HG02571 (cell line): ENCODE data around the gene GRK7.

Experiments used
- ATAC-seq: cut with Tn5 transposase; IDR thresholded peaks from one replicate; pipeline ENCODE4 v1.9.1; 2021; ENCODE audit warnings: mild to moderate bottlenecking, moderate library complexity; ENCODE audit not compliant: unreplicated experiment

Gene GRK7, protein sequence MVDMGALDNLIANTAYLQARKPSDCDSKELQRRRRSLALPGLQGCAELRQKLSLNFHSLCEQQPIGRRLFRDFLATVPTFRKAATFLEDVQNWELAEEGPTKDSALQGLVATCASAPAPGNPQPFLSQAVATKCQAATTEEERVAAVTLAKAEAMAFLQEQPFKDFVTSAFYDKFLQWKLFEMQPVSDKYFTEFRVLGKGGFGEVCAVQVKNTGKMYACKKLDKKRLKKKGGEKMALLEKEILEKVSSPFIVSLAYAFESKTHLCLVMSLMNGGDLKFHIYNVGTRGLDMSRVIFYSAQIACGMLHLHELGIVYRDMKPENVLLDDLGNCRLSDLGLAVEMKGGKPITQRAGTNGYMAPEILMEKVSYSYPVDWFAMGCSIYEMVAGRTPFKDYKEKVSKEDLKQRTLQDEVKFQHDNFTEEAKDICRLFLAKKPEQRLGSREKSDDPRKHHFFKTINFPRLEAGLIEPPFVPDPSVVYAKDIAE (N-terminal part only)

DNA sequence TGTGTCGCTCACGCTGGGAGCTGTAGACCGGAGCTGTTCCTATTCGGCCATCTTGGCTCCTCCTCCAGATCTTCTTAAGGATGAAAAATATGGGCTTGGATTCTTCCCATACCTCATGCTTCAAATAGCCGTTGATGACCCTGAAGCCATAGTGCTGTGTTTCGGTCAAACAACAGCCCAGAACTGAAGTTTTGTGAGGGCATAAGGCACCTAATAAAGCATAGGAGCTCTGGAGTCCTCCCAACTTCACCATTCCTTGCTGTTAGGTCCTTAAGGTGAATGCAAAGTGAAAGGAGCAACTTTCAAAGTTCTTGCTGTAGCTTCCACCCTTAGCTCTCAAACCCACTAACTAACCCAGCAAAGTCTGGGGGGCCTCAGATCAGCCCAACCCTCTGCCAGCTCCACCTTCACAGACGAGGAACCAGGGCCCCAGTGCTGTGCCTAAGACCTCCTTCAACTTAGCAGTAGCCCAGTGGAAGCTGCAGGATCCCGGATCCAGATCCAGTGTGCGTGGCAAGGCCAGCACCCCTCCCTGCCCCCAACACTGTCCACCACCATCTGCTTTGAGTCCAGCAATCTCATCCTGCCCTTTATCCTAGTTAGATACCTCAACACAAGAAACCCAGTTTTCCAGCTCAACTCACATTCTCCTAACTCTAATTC, at the start of gene GRK7:
Gene GRK7 (plus strand): TSS at position 321 of the 663 bp plus-strand sequence. CDS start 14,877 bp downstream, outside the sequence.
- ATAC-seq: no peak

DNA sequence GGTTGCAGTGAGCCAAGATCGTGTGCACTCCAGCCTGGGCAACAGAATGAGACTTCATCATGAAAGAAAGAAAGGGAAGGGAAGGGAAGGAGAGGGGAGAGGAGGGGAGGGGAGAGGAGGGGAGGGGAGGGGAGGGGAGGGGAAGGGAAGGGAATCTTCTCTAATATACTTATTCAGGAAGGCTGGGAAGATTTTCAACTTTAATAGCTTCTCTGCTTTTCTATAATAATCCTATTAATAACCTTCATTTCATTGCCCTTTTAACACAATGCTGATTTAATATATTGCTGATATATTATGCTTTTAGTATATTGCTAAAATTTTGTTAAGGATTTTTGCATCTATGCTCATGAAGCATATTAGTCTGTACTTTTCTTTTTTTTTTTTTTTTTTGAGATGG, 48.5 kb upstream of the GRK7 start:
- ATAC-seq: no peak

DNA sequence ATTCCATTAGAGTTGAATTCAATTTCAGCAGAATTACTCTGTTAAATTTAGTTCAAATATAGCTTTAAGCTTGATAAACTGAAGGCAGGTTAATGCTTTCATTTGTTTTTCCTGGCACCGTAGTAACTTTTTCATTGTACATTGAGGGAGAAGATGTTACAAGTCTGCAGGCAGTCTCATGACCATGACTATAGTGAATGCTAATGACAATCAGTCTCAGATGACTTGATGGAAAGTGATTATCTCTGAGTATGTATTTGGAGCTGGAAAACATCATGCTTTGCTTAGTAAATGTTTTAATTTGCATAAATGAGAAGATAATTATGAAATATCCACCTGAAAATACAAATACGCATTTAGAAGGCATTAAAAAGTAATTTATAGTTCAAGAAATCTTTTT, 41.1 kb upstream of the GRK7 start:
- no peak for ATAC-seq

DNA sequence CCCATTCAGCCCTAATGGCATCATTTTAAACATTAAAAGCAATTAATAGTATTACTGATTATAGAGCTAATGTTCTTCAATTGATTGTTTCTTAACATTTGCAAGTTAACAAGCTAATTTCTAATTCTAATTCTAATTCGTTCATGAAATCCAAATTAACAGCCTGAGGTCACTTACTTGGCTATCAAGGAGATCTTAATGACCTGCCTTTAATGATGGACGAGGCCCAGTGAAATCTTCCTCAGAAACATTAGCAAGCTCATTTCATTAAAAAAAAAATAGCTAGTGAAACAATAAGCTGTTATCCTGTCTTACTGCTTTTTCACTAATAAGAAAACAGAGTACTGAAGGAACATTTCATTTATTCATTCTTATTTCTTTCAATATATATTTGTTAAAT, 40.6 kb upstream of the GRK7 start:
- ATAC-seq: no peak

DNA sequence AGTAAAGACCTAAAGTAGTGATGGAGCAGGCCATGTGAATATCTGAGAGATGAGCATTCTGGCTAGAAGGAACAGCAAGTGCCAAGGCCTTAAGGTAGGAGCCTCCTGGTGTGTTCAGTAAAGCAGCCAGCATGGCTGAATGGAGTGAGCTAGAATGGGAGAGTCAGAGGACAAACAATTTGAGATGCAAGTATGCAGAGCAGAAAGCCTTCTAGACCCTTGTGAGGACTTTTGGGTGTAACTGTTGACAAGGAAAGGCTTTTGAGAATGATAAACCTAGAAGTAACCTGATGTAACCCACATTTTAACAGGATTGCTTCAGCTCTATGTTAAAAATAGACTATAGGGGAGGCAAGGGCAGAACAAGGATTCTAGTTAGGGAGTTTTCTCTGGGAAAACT, 40.0 kb upstream of the GRK7 start:
- no peak for ATAC-seq

DNA sequence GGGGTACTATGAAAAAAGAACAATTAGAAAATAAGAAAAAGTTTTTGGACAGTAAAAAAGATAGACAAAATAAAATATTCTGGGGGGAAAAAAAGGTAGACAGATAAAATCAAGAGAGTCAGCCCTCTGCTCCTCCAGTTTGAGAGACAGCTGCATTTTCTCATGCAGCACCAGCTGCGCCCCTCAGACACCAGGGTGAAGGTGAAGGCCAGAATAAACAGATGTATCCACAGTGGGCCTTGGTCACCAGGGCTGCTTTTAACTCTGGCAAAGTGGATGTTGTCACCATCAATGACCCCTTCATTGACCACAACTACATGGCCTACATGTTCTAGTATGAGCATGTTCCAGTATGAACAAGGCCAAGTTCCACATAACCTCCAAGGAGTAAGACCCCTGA, 39.0 kb upstream of the GRK7 start:
- ATAC-seq: no peak

DNA sequence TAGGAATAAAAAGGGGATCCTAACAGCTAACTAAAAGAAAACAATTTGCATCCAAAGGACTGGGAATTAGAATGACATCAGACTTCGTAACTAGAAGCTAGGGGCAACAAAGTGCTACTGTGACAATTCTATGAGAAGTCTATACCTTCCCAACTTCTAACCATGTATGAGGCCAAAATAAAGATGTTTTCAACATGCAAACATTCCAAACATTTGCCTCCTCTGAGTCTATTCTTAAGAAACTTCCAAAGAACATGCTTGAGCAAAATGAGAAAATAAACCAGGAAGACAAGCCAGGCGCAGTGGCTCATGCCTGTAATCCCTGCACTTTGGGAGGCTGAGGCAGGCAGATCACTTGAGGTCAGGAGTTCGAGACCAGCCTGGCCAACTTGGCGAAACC, 38.2 kb upstream of the GRK7 start:
- ATAC-seq: no peak

DNA sequence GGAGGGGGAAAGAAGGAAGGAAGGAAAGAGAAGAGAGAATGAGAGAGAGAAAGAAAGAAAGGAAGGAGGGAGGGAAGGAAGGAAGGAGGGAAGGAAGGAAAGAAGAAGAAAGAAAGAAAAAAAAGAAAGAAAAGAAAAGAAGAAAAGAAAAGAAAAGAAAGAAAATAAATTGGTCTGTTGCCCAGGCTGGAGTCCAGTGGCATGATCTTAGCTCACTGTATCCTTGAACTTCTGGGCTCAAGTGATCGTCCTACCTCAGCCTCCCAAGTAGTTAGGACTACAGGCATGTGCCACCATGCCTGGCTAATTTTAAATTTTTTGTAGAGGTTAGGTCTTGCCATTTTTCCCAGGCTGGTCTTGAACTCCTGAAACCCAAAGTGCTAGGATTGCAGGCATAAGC, 36.7 kb upstream of the GRK7 start:
- no peak for ATAC-seq

DNA sequence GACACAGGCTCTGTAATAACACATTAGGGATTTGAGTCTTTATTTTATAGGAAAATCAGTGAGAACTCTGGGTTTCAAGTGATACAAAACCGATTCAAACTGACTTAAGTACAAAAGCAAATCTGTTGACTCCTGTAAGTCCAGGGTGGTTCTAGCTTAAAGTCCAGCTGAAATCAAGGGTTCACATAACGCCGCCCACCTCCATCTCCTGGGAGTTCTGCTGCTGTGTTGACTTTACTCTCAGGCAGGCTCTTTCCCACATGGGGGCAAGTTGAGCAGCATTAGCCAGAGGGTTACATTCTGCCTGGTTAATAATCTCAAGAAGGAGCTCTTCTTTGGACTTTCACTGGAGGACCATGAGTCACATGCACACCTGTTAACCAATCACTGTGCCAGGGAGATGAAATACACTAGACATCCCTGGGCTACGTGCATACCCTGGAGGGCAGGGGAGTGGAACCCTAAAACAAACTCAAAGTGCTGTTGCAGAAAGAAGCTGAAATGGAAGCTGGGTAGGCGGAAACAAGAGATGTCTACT, 34.8 kb upstream of the GRK7 start:
- no peak for ATAC-seq

DNA sequence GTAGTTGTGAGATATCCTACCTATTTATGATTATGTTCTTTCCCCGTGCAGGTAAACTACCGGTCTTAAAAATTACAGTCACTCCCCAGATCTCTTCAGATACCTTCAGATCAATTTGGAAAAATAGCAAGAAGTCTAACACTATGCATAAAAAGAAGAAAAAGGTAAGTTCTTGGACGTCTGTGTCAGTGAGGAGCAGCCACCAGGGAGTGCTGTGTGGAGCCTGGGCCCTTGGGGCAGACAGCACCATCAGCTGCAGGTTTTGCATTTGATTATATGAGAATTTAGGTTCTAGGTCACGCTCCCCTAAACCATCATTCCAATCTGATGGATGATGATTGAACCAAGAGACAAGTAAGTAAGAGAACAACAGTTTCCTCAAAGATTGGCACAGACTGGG, 34.0 kb upstream of the GRK7 start:
- ATAC-seq: no peak

DNA sequence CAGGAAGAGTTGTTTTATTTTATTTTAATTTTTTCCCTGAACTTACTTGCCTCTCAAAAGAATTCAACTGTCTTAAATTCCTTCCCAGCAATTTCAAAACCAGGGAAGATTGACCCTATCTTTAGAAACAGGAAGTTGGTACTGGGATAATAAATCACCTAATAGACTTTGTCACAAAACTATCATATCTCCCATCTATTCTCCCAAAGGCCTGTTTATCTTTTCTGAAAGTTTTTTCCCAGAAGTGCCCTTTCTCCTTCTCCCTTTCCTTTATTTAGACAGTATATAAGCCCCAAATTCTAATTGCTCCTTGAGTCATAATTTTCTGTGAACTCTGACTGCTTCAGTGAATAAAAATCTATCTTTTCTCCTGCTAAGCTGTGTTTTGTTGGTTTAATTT, 28.0 kb upstream of the GRK7 start:
- no peak for ATAC-seq

DNA sequence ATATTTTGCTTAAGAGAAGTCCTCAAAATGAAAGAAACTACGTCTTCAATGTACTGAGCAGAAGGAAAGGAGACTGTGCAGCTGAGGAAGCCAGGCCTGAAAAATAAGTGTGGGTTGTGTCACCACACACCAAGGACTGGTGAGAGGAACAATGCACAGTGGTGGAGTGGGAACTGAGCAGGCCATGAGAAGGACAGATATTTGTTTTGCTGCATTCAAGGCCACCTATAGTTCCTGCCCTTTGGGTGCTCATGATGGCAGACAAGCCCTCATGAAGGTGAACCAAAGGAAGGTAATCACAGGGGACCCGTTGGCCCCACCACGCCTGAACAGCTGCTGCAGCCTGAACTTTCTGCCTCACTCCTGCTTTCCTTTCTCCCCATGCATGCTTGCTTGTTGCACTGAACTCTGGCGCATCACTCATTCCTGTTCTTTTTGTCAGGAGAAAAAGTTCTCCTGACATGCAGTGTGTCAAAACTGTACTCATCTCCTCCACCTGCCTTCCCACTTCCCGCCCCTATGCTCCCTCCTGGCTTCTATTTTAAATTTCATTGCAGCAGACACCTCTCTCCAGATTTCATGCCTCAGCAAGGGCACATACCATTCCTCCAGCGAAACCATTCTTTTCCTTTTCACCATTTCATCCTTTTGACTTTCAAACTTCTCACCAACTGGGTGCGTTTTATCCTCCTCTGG, 27.3 kb upstream of the GRK7 start:
- no peak for ATAC-seq

DNA sequence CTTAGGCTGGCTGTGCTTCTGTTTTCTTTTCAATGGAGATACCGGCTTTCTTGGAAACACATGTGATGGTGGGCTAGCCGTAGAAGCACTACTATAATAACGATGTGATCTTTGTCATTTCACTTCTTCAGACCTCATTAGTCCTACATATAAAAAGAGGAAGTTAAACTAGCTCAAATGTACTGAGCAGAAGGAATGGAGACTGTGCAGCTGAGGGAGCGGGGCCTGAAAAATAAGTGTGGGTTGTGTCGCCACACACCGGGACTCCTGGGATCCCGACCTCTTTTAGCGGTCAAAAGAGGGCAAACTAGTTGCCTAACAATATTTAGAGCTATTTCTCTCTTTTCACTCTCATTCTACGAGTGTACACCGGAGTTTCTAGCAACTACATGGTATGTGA, 26.1 kb upstream of the GRK7 start:
- ATAC-seq: no peak

DNA sequence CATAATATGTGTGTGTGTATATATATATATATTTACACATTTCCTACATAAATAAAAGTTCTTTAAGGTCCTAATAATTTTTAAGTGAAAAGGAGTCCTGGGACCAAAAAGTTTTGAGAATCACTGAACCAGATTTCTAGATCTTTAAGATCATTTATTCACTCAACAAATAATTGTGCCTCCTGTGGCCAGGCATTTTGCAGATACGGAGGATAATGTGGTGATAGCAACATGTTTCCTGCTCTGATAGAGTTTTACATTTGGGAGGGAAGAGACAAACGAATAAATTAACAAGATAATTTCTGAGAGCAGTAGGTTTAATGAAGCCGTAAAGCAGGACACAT, 25.6 kb upstream of the GRK7 start:
- ATAC-seq: no peak

DNA sequence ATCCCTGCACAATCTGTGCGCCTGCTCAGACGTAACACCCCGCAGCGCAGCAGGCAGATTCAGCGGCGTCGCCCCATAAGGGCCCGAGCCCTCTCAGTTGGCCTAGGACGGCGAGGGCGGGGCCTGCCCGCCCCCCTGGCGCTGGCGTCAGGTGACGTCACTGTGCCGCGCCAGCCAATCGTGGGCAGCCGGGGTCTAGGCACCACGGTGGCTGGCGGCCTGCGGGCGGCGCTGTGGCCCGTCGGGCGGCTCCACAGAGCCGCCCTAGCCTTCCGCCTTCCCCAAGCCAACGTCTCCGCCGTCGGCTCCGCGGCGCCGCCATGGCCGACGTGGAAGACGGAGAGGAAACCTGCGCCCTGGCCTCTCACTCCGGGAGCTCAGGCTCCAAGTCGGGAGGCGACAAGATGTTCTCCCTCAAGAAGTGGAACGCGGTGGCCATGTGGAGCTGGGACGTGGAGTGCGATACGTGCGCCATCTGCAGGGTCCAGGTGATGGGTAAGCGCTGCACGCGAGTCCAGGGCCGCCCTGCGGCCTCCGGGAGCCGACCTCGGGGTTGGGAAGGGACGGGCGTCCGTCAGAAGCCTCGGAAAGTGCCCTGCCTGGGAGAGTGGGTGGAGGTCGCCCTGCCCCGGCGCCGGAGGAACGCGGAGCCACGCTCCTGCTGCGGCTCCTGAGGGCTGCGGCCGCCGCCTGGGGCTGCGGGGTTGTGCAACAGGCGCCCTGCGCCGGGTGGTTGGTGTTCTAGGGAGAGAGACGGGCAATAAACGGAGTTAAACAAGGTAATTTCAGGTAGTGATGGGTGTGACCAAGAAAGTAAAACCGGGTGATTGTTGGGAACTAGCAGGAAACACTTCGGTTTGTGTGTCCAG, 25.0 kb upstream of the GRK7 start, which contains the start of gene RNF7:
Gene RNF7 (plus strand): TSS at position 277 of the 869 bp plus-strand sequence. CDS start 44 bp downstream, at position 321.
- ATAC-seq: peak; percentile 92

DNA sequence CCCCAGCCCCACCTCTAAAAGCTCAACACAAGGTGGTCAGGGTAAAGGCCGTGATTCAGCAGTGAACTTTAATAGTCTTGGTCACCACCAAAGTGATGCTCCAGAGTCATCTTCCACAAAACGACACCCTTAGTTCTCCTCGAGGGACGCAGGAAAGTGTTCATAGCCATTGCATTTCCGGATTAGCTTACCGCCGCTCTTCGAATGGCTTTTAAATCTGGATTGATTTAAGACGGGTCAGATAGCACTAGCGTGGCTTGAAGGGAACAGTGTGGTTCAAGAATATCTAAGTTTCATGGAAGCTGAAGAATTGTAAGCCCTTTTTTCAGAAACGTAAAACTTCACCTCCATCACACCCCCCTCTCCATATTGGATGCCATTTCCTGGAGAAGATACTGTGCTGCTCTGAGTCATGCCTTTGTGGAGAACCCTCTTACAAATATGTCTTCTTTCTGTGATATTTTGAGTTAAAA, 24.3 kb upstream of the GRK7 start:
- no peak for ATAC-seq

DNA sequence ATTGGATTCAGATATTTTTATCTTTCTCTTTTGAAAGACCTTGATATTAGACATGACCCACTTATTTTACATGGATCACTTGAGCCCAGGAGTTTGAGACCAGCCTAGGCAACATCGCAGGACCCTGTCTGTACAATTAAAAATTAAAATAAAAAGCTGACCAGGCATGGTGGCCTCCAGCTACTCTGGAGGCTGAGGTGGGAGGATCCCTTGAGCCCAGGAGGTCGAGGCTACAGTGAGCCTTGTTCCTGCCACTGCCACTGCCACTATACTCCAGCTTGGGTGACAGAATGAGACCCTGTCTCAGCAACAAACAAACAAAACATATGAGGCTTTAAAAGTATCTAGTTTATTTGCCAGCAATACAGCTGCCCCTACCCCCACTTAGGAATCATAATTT, 23.5 kb upstream of the GRK7 start:
- ATAC-seq: no peak

DNA sequence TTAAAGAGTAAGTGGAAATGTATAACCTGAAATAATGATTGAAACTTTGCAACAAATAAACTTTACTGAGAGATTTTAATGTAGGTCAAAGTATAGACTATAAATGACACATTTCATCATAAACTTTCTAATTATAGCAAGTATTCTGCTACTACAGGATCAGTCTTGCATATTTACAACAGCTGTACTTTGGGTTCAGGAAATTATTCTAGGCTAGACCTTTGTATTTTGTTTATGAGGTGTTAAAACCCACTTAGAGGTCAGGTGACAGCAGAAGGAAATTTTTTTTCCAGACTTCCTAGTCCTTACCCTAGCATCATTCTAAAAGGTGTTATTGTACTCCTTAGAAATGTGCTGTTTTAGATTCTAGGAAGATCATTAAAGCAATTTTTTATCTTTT, 22.9 kb upstream of the GRK7 start:
- no peak for ATAC-seq

DNA sequence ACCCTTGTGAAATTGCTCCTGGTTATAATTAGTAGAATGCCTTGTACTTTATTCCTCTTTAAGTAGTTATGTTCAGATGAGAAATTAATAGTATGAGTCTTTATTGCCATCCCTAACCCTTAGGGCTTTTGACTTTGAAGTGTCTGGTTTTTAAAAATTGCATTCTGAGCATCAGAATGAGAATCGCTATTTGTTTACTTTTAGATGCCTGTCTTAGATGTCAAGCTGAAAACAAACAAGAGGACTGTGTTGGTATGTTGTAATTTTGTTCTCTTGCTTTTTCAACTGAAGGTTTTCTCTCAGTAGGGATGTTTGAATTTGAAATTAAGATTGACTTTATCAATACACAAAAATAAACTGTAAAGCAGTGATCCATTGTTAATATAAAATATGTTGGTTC, 19.9 kb upstream of the GRK7 start:
- ATAC-seq: no peak

DNA sequence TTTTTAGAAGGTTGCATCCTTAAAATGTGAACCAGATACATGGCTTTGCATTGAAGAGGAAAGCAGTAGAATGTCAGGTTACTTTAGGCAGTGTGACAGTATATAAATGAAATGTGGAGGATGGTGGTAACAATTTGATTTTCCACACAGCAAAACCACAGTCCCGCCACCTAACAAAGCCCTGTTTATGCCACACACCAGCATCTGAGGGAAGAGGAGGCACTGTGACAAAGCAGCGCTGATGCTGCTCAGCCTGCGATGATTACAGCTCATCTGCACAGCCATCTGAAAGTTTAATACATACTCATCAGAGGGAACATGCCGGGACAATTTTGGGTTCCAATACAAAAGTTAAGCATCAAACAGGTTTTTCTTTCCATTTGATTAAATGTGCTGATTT, 16.2 kb upstream of the GRK7 start:
- ATAC-seq: no peak
